Neuronal stem cell (in vitro differentiated cells): ENCODE results near the gene TMED10.

Experiments
- DNase-seq: peaks from one replicate; pipeline ENCODE4 v3.0.0-alpha.2; 2013; ENCODE audit warnings: low spot score
- H2AFZ ChIP-seq: one replicate; pipeline ENCODE4 v1.6.1; 2013; ENCODE audit warnings: mild to moderate bottlenecking, low read length, inconsistent platforms
- H2AK5ac ChIP-seq: 2 replicates; pipeline ENCODE4 v1.6.1; 2013; ENCODE audit warnings: low read depth, mild to moderate bottlenecking, inconsistent platforms, low read length, moderate library complexity, mixed read lengths
- H2BK120ac ChIP-seq: 2 replicates; pipeline ENCODE4 v1.6.1; 2013; ENCODE audit warnings: low read depth, mild to moderate bottlenecking, inconsistent platforms, low read length, moderate library complexity, mixed read lengths
- H2BK12ac ChIP-seq: one replicate; pipeline ENCODE4 v1.6.1; 2013; ENCODE audit warnings: low read length, inconsistent platforms
- H2BK15ac ChIP-seq: 2 replicates; pipeline ENCODE4 v1.6.1; 2013; ENCODE audit warnings: mild to moderate bottlenecking, low read length, inconsistent platforms, mixed read lengths
- H2BK5ac ChIP-seq: one replicate; pipeline ENCODE4 v1.6.1; 2013; ENCODE audit warnings: inconsistent platforms, mild to moderate bottlenecking, low read length, moderate library complexity
- H3K14ac ChIP-seq: one replicate; pipeline ENCODE4 v1.6.1; 2013; ENCODE audit warnings: low read length, inconsistent platforms
- H3K18ac ChIP-seq: 2 replicates; pipeline ENCODE4 v1.6.1; 2013; ENCODE audit warnings: low read length, inconsistent platforms
- H3K23ac ChIP-seq: 2 replicates; pipeline ENCODE4 v1.6.1; 2013; ENCODE audit warnings: low read depth, mild to moderate bottlenecking, mixed read lengths, low read length, inconsistent platforms; ENCODE audit not compliant: poor library complexity
- H3K27ac ChIP-seq: replicated peaks from 3 replicates; pipeline ENCODE4 v1.5.1; 2013; ENCODE audit warnings: low read length, inconsistent platforms
- H3K27me3 ChIP-seq, 3 experiments: 2 replicates each; pipeline ENCODE4 v1.6.1; 2013; ENCODE audit warnings: low read length in 3 of 3, mild to moderate bottlenecking in 2 of 3, inconsistent platforms in 1 of 3, low read depth in 1 of 3, mixed read lengths in 1 of 3, moderate library complexity in 1 of 3; ENCODE audit not compliant: control insufficient read depth in 3 of 3, insufficient read depth in 3 of 3
- H3K36me3 ChIP-seq, 2 donors: replicated peaks in 1 of 2; 2 replicates each; pipeline ENCODE4 v1.6.1; 2013; ENCODE audit warnings: low read length in 2 of 2; ENCODE audit not compliant: control insufficient read depth in 2 of 2, insufficient read depth in 2 of 2
- H3K4ac ChIP-seq: 2 replicates; pipeline ENCODE4 v1.6.1; 2013; ENCODE audit warnings: inconsistent platforms, mild to moderate bottlenecking, low read length, moderate library complexity
- H3K4me1 ChIP-seq, 2 donors: 1 replicate in 1 of 2; 2 replicates in 1 of 2; pipeline ENCODE4 v1.6.1; 2013; ENCODE audit warnings: low read length in 2 of 2, low read depth in 1 of 2; ENCODE audit not compliant: control insufficient read depth in 2 of 2, insufficient read depth in 1 of 2
- H3K4me2 ChIP-seq: one replicate; pipeline ENCODE4 v1.6.1; 2013; ENCODE audit warnings: mild to moderate bottlenecking, low read length, inconsistent platforms; ENCODE audit not compliant: insufficient read depth, poor library complexity, severe bottlenecking
- H3K4me3 ChIP-seq, 2 donors: 2 replicates each; pipeline ENCODE4 v1.5.1; 2013; ENCODE audit warnings: low read length in 2 of 2, mild to moderate bottlenecking in 2 of 2, inconsistent platforms in 1 of 2, moderate library complexity in 1 of 2
- H3K79me1 ChIP-seq: one replicate; pipeline ENCODE4 v1.6.1; 2013; ENCODE audit warnings: low read depth, mild to moderate bottlenecking, inconsistent platforms, low read length, moderate library complexity
- H3K9ac ChIP-seq: one replicate; pipeline ENCODE4 v1.6.1; 2013; ENCODE audit warnings: mild to moderate bottlenecking, low read depth, low read length, inconsistent platforms; ENCODE audit not compliant: poor library complexity
- H3K9me3 ChIP-seq, 2 donors: replicated peaks in 1 of 2; 2 replicates each; pipeline versions ENCODE3 to v1.6.1; 2013; ENCODE audit warnings: low read length in 2 of 2, mild to moderate bottlenecking in 2 of 2, inconsistent platforms in 1 of 2, low read depth in 1 of 2, mixed read lengths in 1 of 2, moderate library complexity in 1 of 2; ENCODE audit not compliant: control insufficient read depth in 2 of 2, insufficient read depth in 1 of 2
- H4K8ac ChIP-seq: one replicate; pipeline ENCODE4 v1.6.1; 2013; ENCODE audit warnings: low read depth, mild to moderate bottlenecking, inconsistent platforms, low read length, moderate library complexity
- H4K91ac ChIP-seq: one replicate; pipeline ENCODE4 v1.6.1; 2013; ENCODE audit warnings: low read length, low read depth, mild to moderate bottlenecking, inconsistent platforms; ENCODE audit not compliant: poor library complexity
- WGBS, 2 donors: extraction: QIAGEN DNeasy Blood & Tissue Kit; methylation state at CpG; one replicate each; pipeline ENCODE4 v1.1.7; 2013; ENCODE audit warnings: missing lambda C conversion rate in 2 of 2, mixed read lengths in 1 of 2; ENCODE audit not compliant: insufficient read length in 2 of 2, insufficient replicate concordance in 1 of 2; ENCODE audit errors: extremely low coverage in 2 of 2; 5-methylcytosine and 5-hydroxymethylcytosine counted together

Gene TMED10

DNA sequence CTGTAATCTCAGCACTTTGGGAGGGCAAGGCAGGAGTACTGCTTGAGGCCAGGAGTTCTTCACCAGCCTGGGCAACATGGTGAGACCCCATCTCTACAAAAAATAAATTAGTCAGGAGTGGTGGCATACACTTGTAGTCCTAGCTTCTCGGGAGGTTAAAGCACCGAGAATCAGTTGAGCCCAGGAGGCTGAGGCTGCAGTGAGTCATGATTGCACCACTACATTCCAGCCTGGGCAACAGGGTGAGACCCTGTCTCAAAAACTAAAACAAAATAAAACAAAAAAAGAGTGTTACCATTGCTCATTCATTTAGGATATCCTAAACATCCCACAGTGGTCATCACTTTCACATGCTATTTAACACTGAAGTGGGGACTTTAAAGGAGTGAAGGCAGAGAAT lies 57.4 kb downstream of the TMED10 start:
- H3K23ac ChIP-seq = no peak overlapping the region
- H3K4me2 ChIP-seq = no peak overlapping the region
- WGBS, 2 donors = no CpG with 5 or more reads among the region's 2 CpGs
- H3K9ac ChIP-seq = no peak overlapping the region
- no peak overlapping the region for H4K8ac ChIP-seq
- no peak overlapping the region for H2AFZ ChIP-seq
- H3K4me1 ChIP-seq = no peaks in the 10 kb centered on the region
- H4K91ac ChIP-seq = no peak overlapping the region
- no peak overlapping the region for H2BK12ac ChIP-seq
- no peak overlapping the region for H2BK5ac ChIP-seq
- H3K14ac ChIP-seq = no peak overlapping the region
- H2AK5ac ChIP-seq = no peak overlapping the region
- H3K9me3 ChIP-seq = no peaks in the 10 kb centered on the region
- no peak overlapping the region for H2BK120ac ChIP-seq
- no peak overlapping the region for H3K18ac ChIP-seq
- no peak overlapping the region for H3K27ac ChIP-seq
- H3K79me1 ChIP-seq = peaks cover 2% of the 10 kb centered on the region
- H3K4me3 ChIP-seq = no peak overlapping the region
- no peaks in the 10 kb centered on the region for H3K27me3 ChIP-seq
- H2BK15ac ChIP-seq = no peak overlapping the region
- no peak for DNase-seq
- peaks cover 16 to 53% of the 10 kb centered on the region in 2 donors for H3K36me3 ChIP-seq
- no peak overlapping the region for H3K4ac ChIP-seq

DNA sequence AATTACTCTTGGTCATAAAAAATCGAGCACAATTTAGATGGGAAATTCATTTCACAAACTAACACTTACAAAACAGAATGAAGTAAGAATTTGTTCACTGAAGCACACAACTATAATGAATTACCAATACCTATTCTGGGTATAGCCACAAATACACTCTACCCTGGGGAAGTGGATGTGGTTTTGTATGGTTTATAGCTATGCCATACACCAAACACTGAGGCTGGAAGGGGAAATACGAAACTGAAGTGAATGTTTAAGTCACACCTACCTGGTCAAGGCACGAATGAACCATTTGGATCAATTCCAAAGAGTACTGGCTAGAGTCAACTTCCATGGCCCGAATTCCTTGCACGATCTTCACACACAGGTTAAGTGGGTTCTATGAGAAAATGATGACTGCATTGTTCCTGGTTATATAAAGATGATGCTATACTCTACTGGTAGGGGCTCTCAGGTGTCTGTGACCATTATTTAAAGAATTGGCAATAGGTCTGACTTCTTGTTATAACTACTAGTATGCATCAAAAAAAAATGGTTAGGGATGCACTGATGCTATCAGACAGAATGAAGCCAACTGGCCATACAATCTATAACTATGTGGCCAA lies 62.4 kb downstream of the TMED10 start:
- Histone ChIP-seq H3K27me3 (no peaks in the 10 kb centered on the region), H2BK15ac (no peak overlapping the region), H2AK5ac (no peak overlapping the region), H2BK5ac (no peak overlapping the region), H3K36me3 (peaks cover 34 to 87% of the 10 kb centered on the region in 2 donors), H3K9ac (no peak overlapping the region), H4K91ac (no peak overlapping the region), H2AFZ (no peak overlapping the region), H2BK120ac (no peak overlapping the region), H3K9me3 (no peaks in the 10 kb centered on the region), H3K18ac (no peak overlapping the region), H3K4me3 (no peak overlapping the region), H4K8ac (no peak overlapping the region), H3K27ac (no peak overlapping the region), H3K79me1 (no peaks in the 10 kb centered on the region), H3K14ac (no peak overlapping the region), H2BK12ac (no peak overlapping the region), H3K4me1 (no peaks in the 10 kb centered on the region), H3K23ac (no peak overlapping the region), H3K4ac (no peak overlapping the region), H3K4me2 (no peak overlapping the region)
- no peak for DNase-seq
- no CpG with 5 or more reads among the region's 5 CpGs for WGBS, 2 donors

DNA sequence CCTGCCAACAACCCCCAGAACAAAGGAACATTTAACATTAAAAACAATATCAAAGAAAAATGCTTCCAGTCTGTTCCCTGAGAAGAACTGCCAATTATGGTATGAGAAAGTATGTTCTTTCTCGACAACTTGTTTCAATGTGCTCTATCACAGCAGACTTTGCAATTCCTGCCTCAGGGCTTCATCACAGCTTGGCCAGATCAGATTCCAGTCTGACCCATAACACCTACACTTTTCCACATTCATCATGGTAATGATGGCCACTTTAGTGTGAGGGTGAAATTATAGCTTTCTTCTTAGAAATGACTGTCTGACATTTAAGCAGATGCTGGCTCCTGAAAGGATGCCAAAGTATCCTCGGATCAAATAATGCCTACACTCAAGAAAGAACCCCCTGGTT lies 66.5 kb downstream of the TMED10 start:
- Histone ChIP-seq H3K9me3 (no peaks in the 10 kb centered on the region), H2AFZ (no peak overlapping the region), H3K14ac (no peak overlapping the region), H3K23ac (no peak overlapping the region), H3K18ac (no peak overlapping the region), H3K9ac (no peak overlapping the region), H3K4me2 (no peak overlapping the region), H3K36me3 (peaks cover 41 to 91% of the 10 kb centered on the region in 2 donors), H2BK120ac (no peak overlapping the region), H2BK5ac (no peak overlapping the region), H3K27ac (no peak overlapping the region), H3K4me1 (no peaks in the 10 kb centered on the region), H3K79me1 (no peaks in the 10 kb centered on the region), H2AK5ac (no peak overlapping the region), H4K91ac (no peak overlapping the region), H3K4ac (no peak overlapping the region), H3K27me3 (no peaks in the 10 kb centered on the region), H3K4me3 (no peak overlapping the region), H4K8ac (no peak overlapping the region), H2BK15ac (no peak overlapping the region), H2BK12ac (no peak overlapping the region)
- no peak for DNase-seq
- no CpG with 5 or more reads among the region's 2 CpGs for WGBS, 2 donors

DNA sequence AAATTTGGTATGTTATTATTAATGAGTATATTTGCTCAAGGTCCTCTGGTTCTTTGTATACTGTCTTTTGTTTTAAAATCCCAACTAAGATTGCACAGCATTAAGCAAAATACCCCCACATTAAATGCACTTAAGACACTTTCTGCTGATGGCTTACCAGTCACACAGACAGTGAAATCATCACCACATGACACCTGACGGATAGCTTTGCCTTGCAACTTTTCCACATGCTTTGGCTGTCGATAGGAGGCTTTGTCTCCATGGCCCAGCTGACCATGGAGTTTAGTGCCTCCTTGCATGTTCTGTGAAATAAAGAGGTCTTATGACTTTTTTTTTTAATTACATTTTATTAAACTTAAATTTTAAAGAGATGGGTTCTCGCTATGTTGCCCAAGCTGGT lies 69.2 kb downstream of the TMED10 start:
- no peak overlapping the region for H3K23ac ChIP-seq
- no peaks in the 10 kb centered on the region for H3K4me1 ChIP-seq
- no peak overlapping the region for H4K8ac ChIP-seq
- no peak overlapping the region for H2BK15ac ChIP-seq
- H3K9me3 ChIP-seq = no peaks in the 10 kb centered on the region
- H2BK12ac ChIP-seq = no peak overlapping the region
- H2AK5ac ChIP-seq = no peak overlapping the region
- no peak overlapping the region for H3K4me3 ChIP-seq
- H4K91ac ChIP-seq = no peak overlapping the region
- H2AFZ ChIP-seq = no peak overlapping the region
- no peak overlapping the region for H2BK120ac ChIP-seq
- H3K18ac ChIP-seq = no peak overlapping the region
- no peak for DNase-seq
- H3K4me2 ChIP-seq = no peak overlapping the region
- H3K79me1 ChIP-seq = no peaks in the 10 kb centered on the region
- H3K9ac ChIP-seq = no peak overlapping the region
- H3K27ac ChIP-seq = no peak overlapping the region
- peaks cover 31 to 78% of the 10 kb centered on the region in 2 donors for H3K36me3 ChIP-seq
- H2BK5ac ChIP-seq = no peak overlapping the region
- no peak overlapping the region for H3K14ac ChIP-seq
- no peak overlapping the region for H3K4ac ChIP-seq
- H3K27me3 ChIP-seq = no peaks in the 10 kb centered on the region
- no CpG with 5 or more reads among the region's 3 CpGs for WGBS, 2 donors
